SK-N-SH (cell line): Measurements from ENCODE around the gene FLOT1. TPM values are rescaled to one million over a fixed set of nuclear protein-coding genes. Genes with fewer than 3 reads are reported as not detected.

Source experiments
- CTCF ChIA-PET: fragments of 300-600, 350-600 bp; formaldehyde crosslinking; extraction: SDS; loops from one replicate; lab custom pipeline; 2021; lab: Yijun Ruan, JAX
- POLR2A ChIA-PET: fragments of 350-600 bp; sonication (Branson Sonifier 250); formaldehyde crosslinking; extraction: SDS; loops from one replicate; lab custom pipeline; 2020; ENCODE audit warnings: antibody characterized with exemption, inconsistent platforms; lab: Yijun Ruan, JAX
- DNase-seq: peaks from one replicate; pipeline ENCODE4 v3.0.0; 2012
- H2AFZ ChIP-seq: fragments of 200-600 bp; sonication (generic); 2 replicates; pipeline ENCODE4 v1.8.1; 2016; ENCODE audit warnings: antibody characterized with exemption, mild to moderate bottlenecking, low read depth
- H3F3A ChIP-seq: fragments of 200-600 bp; sonication (generic); replicated peaks from 2 replicates; pipeline ENCODE3; 2016; ENCODE audit warnings: antibody characterized with exemption, mild to moderate bottlenecking; ENCODE audit not compliant: insufficient read depth
- H3K27ac ChIP-seq, 2 experiments: fragments of 200-500 bp in 1 of 2; fragments of 200-600 bp in 1 of 2; sonication (Bioruptor generic) in 1 of 2; sonication (generic), shearing (Covaris generic) in 1 of 2; 2 replicates each; pipeline versions ENCODE4 v1.5.1 to v1.6.1; 2014 to 2016; ENCODE audit warnings: low read depth in 2 of 2, inconsistent platforms in 1 of 2, low read length in 1 of 2, mild to moderate bottlenecking in 1 of 2, mixed read lengths in 1 of 2
- H3K27me3 ChIP-seq: fragments of 200-600 bp; sonication (generic), shearing (Covaris generic); 2 replicates; pipeline ENCODE4 v1.6.1; 2016; ENCODE audit warnings: mixed run types; ENCODE audit not compliant: insufficient read depth
- H3K36me3 ChIP-seq, 2 experiments: fragments of 200-500 bp in 1 of 2; fragments of 200-600 bp in 1 of 2; sonication (Bioruptor generic) in 1 of 2; sonication (generic) in 1 of 2; replicated peaks in 1 of 2; 2 replicates each; pipeline versions ENCODE3 to v1.5.1; 2014 to 2016; ENCODE audit warnings: low read length in 1 of 2, mild to moderate bottlenecking in 1 of 2; ENCODE audit not compliant: insufficient read depth in 2 of 2, control insufficient read depth in 1 of 2
- H3K4me1 ChIP-seq, 2 experiments: fragments of 200-500 bp in 1 of 2; fragments of 200-600 bp in 1 of 2; sonication (Bioruptor generic) in 1 of 2; sonication (generic), shearing (Covaris generic) in 1 of 2; 2 replicates each; pipeline versions ENCODE4 v1.5.1 to v1.6.1; 2014 to 2016; ENCODE audit warnings: low read depth in 1 of 2, low read length in 1 of 2, mixed run types in 1 of 2; ENCODE audit not compliant: insufficient read depth in 2 of 2, control insufficient read depth in 1 of 2
- H3K4me2 ChIP-seq: fragments of 200-600 bp; sonication (generic), shearing (Covaris generic); 2 replicates; pipeline ENCODE4 v1.6.1; 2017; ENCODE audit warnings: mixed run types
- H3K4me3 ChIP-seq, 2 experiments: fragments of 200-500 bp in 1 of 2; fragments of 200-600 bp in 1 of 2; sonication (Bioruptor generic) in 1 of 2; sonication (generic), shearing (Covaris generic) in 1 of 2; 2 replicates each; pipeline versions ENCODE4 v1.5.1 to v1.8.1; 2014 to 2016; ENCODE audit warnings: low read depth in 2 of 2, inconsistent platforms in 1 of 2, low read length in 1 of 2, mild to moderate bottlenecking in 1 of 2, mixed read lengths in 1 of 2, moderate library complexity in 1 of 2
- H3K79me2 ChIP-seq: fragments of 200-600 bp; sonication (generic); 2 replicates; pipeline ENCODE4 v1.8.1; 2017; ENCODE audit warnings: mild to moderate bottlenecking; ENCODE audit not compliant: insufficient read depth
- H3K9ac ChIP-seq: fragments of 200-600 bp; sonication (generic); 2 replicates; pipeline ENCODE4 v1.6.1; 2017; ENCODE audit warnings: mixed run types
- H3K9me2 ChIP-seq: fragments of 200-600 bp; sonication (generic); 2 replicates; pipeline ENCODE4 v1.6.1; 2017; ENCODE audit warnings: mixed run types
- H3K9me3 ChIP-seq: fragments of 200-600 bp; sonication (generic); 2 replicates; pipeline ENCODE4 v1.6.1; 2017; ENCODE audit warnings: mixed run types, mild to moderate bottlenecking, moderate library complexity
- H4K20me1 ChIP-seq: fragments of 200-600 bp; sonication (generic); 2 replicates; pipeline ENCODE4 v1.6.1; 2017; ENCODE audit warnings: mild to moderate bottlenecking, mixed run types; ENCODE audit not compliant: insufficient read depth
- CTCF ChIP-seq: fragments of 200-600 bp; sonication (generic); IDR thresholded peaks from 2 replicates; pipeline ENCODE4 v1.6.1; 2017; ENCODE audit warnings: antibody characterized with exemption, mild to moderate bottlenecking, moderate library complexity
- ELF1 ChIP-seq: IDR thresholded peaks from 2 replicates; pipeline ENCODE4 v1.4.0; 2012
- NRF1 ChIP-seq: IDR thresholded peaks from 2 replicates; pipeline ENCODE4 v1.6.1; 2012; ENCODE audit warnings: low read depth, mild to moderate bottlenecking, low read length
- POLR2AphosphoS5 ChIP-seq: IDR thresholded peaks from 2 replicates; pipeline ENCODE4 v1.6.1; 2012; ENCODE audit warnings: low read depth, low read length
- SMC3 ChIP-seq: IDR thresholded peaks from 2 replicates; pipeline ENCODE4 v1.6.1; 2012; ENCODE audit warnings: low read depth, low read length, improper control_type of control experiment
- TAF1 ChIP-seq: IDR thresholded peaks from 2 replicates; pipeline ENCODE4 v1.6.1; 2012; ENCODE audit warnings: low read depth, mild to moderate bottlenecking, low read length, moderate library complexity, borderline replicate concordance
- YY1 ChIP-seq: IDR thresholded peaks from 2 replicates; pipeline ENCODE4 v1.4.0; 2012; ENCODE audit warnings: low read depth, mild to moderate bottlenecking
- ZBTB33 ChIP-seq: IDR thresholded peaks from 2 replicates; pipeline ENCODE4 v1.4.0; 2012; ENCODE audit warnings: low read depth, borderline replicate concordance
- WGBS: methylation state at CpG from one replicate; pipeline ENCODE4 v1.1.6; 2017; ENCODE audit warnings: low lambda C conversion rate; 5-methylcytosine and 5-hydroxymethylcytosine counted together
- polyA plus RNA-seq, 3 experiments: library from polyadenylated mRNA; depleted of rRNA; stranded (reverse); fragments of >200 nt; gene quantifications; 2 replicates each; pipeline ENCODE4 v1.2.3, GENCODE V29; 2012
- TF ChIP-seq, protein P1 (sequence below): IDR thresholded peaks from 2 replicates; pipeline ENCODE4; 2012

FLOT1 gene
- polyA plus RNA-seq, 1 of the 3 experiments (the other 2 are of a cell fraction), result 462 TPM

- ChIA-PET CTCF (interaction anchor here (0.8 to 42.4 kb wide), 2 partner anchors 59 to 84 kb away, joined by 3 to 838 read pairs; partner anchors contain the start of genes DHX16, NRM and PPP1R18), POLR2A (no interaction called here)
- TF ChIP-seq NRF1, result no peak
- TF ChIP-seq POLR2AphosphoS5, result peak; percentile 94
- TF ChIP-seq ZBTB33, result no peak
- peak; percentile 26; the same call in 1 of the 2 replicates for TF ChIP-seq TAF1
- no peak for TF ChIP-seq ELF1
- no peak for TF ChIP-seq SMC3
- no peak for TF ChIP-seq YY1
- TF ChIP-seq, protein P1, sequence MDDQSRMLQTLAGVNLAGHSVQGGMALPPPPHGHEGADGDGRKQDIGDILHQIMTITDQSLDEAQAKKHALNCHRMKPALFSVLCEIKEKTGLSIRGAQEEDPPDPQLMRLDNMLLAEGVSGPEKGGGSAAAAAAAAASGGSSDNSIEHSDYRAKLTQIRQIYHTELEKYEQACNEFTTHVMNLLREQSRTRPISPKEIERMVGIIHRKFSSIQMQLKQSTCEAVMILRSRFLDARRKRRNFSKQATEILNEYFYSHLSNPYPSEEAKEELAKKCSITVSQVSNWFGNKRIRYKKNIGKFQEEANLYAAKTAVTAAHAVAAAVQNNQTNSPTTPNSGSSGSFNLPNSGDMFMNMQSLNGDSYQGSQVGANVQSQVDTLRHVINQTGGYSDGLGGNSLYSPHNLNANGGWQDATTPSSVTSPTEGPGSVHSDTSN, result peak; percentile 43; the same call in 1 of the 2 replicates
- TF ChIP-seq CTCF, result peak; percentile 42
- Histone ChIP-seq H3K9ac (peak within 1 kb of the TSS; percentile 87), H3K36me3 (peaks cover 9 to 14% of the 10 kb centered on the region in 2 experiments), H3F3A (peaks cover 19% of the 10 kb centered on the region), H3K27ac (peak within 1 kb of the TSS in 1 of 2 experiments; percentile 84; a peak in 2 of 4 replicates), H3K27me3 (no peaks in the 10 kb centered on the region), H3K9me3 (no peaks in the 10 kb centered on the region), H3K4me2 (peak within 1 kb of the TSS; percentile 85; the same call in 1 of the 2 replicates), H3K79me2 (peaks cover 44% of the 10 kb centered on the region), H2AFZ (no peak within 1 kb of the TSS), H4K20me1 (no peaks in the 10 kb centered on the region), H3K4me3 (peak within 1 kb of the TSS; percentile 75 to 76; a peak in 3 of 4 replicates), H3K4me1 (peaks cover 25 to 39% of the 10 kb centered on the region in 2 experiments), H3K9me2 (no peaks in the 10 kb centered on the region)
- 59% methylated on average over 43 of the region's 54 CpGs for WGBS
- no peak for DNase-seq
Measured at GRCh38 chr6:30744054-30744805, 1.7 kb upstream of the FLOT1 start, which contains the start of gene IER3. TSS of gene IER3 (minus strand) at chr6:30744547. CDS start at chr6:30744518, 29 bp downstream.
